ENCODE results near the gene BCAR1.

DNA sequence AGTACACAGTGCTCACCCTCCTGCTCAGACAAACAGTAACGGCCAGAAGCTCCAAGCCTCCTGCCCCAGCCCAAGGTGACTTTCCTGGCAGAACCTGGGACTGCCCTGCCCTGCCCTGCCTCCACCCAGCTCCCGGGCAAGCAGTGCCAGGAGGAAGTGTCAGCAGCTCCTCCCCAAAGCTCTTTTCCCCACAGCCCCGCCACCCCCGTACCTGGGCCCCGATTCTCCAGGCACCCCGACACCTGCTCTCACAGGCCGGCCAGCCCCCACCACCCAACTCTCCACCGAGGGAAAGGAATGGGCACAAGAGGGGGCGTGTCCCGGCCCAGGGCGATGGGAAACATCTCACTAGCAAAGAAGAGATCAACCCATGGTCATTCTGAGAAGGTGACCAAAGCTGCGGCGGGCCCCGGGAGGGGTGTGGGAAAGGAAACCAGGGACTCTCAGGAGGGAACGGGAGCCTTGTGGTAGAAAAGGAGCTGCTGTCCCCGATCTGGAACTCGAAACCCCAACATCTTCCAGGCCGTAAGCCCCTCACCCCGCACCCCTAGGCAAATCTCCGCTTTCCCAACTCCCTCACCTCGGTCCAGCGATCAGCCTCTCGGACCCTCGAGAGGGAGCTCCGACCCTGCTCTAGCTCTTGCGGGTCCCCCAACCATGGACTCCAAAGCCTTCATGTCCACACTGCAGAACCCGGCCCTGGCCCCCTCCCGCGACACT, 1.2 kb downstream of the BCAR1 start:
- TF ChIP-seq, protein P1, sequence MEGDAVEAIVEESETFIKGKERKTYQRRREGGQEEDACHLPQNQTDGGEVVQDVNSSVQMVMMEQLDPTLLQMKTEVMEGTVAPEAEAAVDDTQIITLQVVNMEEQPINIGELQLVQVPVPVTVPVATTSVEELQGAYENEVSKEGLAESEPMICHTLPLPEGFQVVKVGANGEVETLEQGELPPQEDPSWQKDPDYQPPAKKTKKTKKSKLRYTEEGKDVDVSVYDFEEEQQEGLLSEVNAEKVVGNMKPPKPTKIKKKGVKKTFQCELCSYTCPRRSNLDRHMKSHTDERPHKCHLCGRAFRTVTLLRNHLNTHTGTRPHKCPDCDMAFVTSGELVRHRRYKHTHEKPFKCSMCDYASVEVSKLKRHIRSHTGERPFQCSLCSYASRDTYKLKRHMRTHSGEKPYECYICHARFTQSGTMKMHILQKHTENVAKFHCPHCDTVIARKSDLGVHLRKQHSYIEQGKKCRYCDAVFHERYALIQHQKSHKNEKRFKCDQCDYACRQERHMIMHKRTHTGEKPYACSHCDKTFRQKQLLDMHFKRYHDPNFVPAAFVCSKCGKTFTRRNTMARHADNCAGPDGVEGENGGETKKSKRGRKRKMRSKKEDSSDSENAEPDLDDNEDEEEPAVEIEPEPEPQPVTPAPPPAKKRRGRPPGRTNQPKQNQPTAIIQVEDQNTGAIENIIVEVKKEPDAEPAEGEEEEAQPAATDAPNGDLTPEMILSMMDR (optimal IDR thresholded peaks at IDR 0.05 in 1 of 3, IDR thresholded peaks at IDR 0.05 in 1 of 3, conservative IDR thresholded peaks at IDR 0.05 in 1 of 3; ENCODE audit: extremely low read depth in 1 of 3, insufficient read depth in 2 of 3, low read length in 3 of 3), result no peak
- TF ChIP-seq EZH2 (IDR thresholded peaks at IDR 0.05; ENCODE audit: low read length), result no peak

All from keratinocyte (primary cell).